Rectal smooth muscle tissue (tissue), 1 donor: Measurements from ENCODE around the gene TTC39C.

Source experiments
- H3K27ac ChIP-seq: one replicate; pipeline ENCODE4 v1.7.0; 2013; ENCODE audit warnings: low read depth, low read length, inconsistent platforms
- H3K27me3 ChIP-seq: one replicate; pipeline ENCODE4 v1.7.0; 2013; ENCODE audit warnings: low read length; ENCODE audit not compliant: control insufficient read depth, insufficient read depth
- H3K36me3 ChIP-seq: one replicate; pipeline ENCODE4 v1.7.0; 2013; ENCODE audit warnings: low read length; ENCODE audit not compliant: control insufficient read depth, insufficient read depth
- H3K4me1 ChIP-seq: one replicate; pipeline ENCODE4 v1.7.0; 2013; ENCODE audit warnings: low read length; ENCODE audit not compliant: control insufficient read depth, insufficient read depth
- H3K4me3 ChIP-seq: one replicate; pipeline ENCODE4 v1.7.0; 2013; ENCODE audit warnings: low read length
- H3K9ac ChIP-seq: one replicate; pipeline ENCODE4 v1.7.0; 2013; ENCODE audit warnings: low read length

TTC39C gene

GRCh38 chr18:23977719-23978483, 36.7 kb upstream of the TTC39C start:
- no peak overlapping the region for H3K4me3 ChIP-seq
- H3K4me1 ChIP-seq: peaks cover 12% of the 10 kb centered on the region
- H3K27me3 ChIP-seq: no peaks in the 10 kb centered on the region
- no peaks in the 10 kb centered on the region for H3K36me3 ChIP-seq
- H3K9ac ChIP-seq: no peak overlapping the region
- H3K27ac ChIP-seq: no peak overlapping the region

- Histone ChIP-seq H3K4me3 (no peak overlapping the region), H3K27me3 (no peaks in the 10 kb centered on the region), H3K4me1 (peaks cover 14% of the 10 kb centered on the region), H3K9ac (no peak overlapping the region), H3K36me3 (no peaks in the 10 kb centered on the region), H3K27ac (peak overlapping the region; percentile 85)
Observed at GRCh38 chr18:23981369-23981980, 33.1 kb upstream of the TTC39C start.

- peaks cover 14% of the 10 kb centered on the region for H3K4me1 ChIP-seq
- peak overlapping the region; percentile 46 for H3K4me3 ChIP-seq
- no peaks in the 10 kb centered on the region for H3K36me3 ChIP-seq
- no peaks in the 10 kb centered on the region for H3K27me3 ChIP-seq
- no peak overlapping the region for H3K9ac ChIP-seq
- peak overlapping the region; percentile 85 for H3K27ac ChIP-seq
Observed at GRCh38 chr18:23982155-23983079, 32.1 kb upstream of the TTC39C start.

GRCh38 chr18:23983112-23983511, 31.4 kb upstream of the TTC39C start:
- Histone ChIP-seq H3K27me3 (no peaks in the 10 kb centered on the region), H3K4me1 (peaks cover 14% of the 10 kb centered on the region), H3K4me3 (no peak overlapping the region), H3K36me3 (no peaks in the 10 kb centered on the region), H3K9ac (no peak overlapping the region), H3K27ac (peak overlapping the region; percentile 85)

- no peak overlapping the region for H3K9ac ChIP-seq
- no peak overlapping the region for H3K27ac ChIP-seq
- H3K36me3 ChIP-seq: no peaks in the 10 kb centered on the region
- no peak overlapping the region for H3K4me3 ChIP-seq
- H3K4me1 ChIP-seq: peaks cover 11% of the 10 kb centered on the region
- H3K27me3 ChIP-seq: no peaks in the 10 kb centered on the region
Observed at GRCh38 chr18:23986600-23987359, 27.8 kb upstream of the TTC39C start.

- Histone ChIP-seq H3K27ac (no peak overlapping the region), H3K4me3 (no peak overlapping the region), H3K36me3 (no peaks in the 10 kb centered on the region), H3K9ac (no peak overlapping the region), H3K4me1 (peaks cover 5% of the 10 kb centered on the region), H3K27me3 (no peaks in the 10 kb centered on the region)
Observed at GRCh38 chr18:23990474-23991410, 23.8 kb upstream of the TTC39C start.

- Histone ChIP-seq H3K27ac (no peak overlapping the region), H3K9ac (no peak overlapping the region), H3K4me1 (peaks cover 5% of the 10 kb centered on the region), H3K27me3 (no peaks in the 10 kb centered on the region), H3K36me3 (no peaks in the 10 kb centered on the region), H3K4me3 (no peak overlapping the region)
Observed at GRCh38 chr18:23992089-23992940, 22.2 kb upstream of the TTC39C start.

GRCh38 chr18:23992941-23993280, 21.6 kb upstream of the TTC39C start:
- Histone ChIP-seq H3K27me3 (no peaks in the 10 kb centered on the region), H3K9ac (no peak overlapping the region), H3K4me3 (no peak overlapping the region), H3K36me3 (no peaks in the 10 kb centered on the region), H3K4me1 (peaks cover 5% of the 10 kb centered on the region), H3K27ac (no peak overlapping the region)

GRCh38 chr18:23994361-23994902, 20.1 kb upstream of the TTC39C start:
- no peaks in the 10 kb centered on the region for H3K27me3 ChIP-seq
- no peaks in the 10 kb centered on the region for H3K36me3 ChIP-seq
- no peak overlapping the region for H3K4me3 ChIP-seq
- H3K27ac ChIP-seq: no peak overlapping the region
- peaks cover 5% of the 10 kb centered on the region for H3K4me1 ChIP-seq
- H3K9ac ChIP-seq: no peak overlapping the region

GRCh38 chr18:23995180-23995579, 19.4 kb upstream of the TTC39C start:
- Histone ChIP-seq H3K9ac (no peak overlapping the region), H3K27me3 (no peaks in the 10 kb centered on the region), H3K4me1 (peaks cover 5% of the 10 kb centered on the region), H3K4me3 (no peak overlapping the region), H3K36me3 (no peaks in the 10 kb centered on the region), H3K27ac (no peak overlapping the region)
